GM18519 (cell line): Measurements from ENCODE around the gene DENND2D.

Source experiments
- ATAC-seq: cut with Tn5 transposase; IDR thresholded peaks from one replicate; pipeline ENCODE4 v1.9.1; 2021; ENCODE audit warnings: mild to moderate bottlenecking, moderate library complexity; ENCODE audit not compliant: unreplicated experiment, low FRiP score

DENND2D gene, protein sequence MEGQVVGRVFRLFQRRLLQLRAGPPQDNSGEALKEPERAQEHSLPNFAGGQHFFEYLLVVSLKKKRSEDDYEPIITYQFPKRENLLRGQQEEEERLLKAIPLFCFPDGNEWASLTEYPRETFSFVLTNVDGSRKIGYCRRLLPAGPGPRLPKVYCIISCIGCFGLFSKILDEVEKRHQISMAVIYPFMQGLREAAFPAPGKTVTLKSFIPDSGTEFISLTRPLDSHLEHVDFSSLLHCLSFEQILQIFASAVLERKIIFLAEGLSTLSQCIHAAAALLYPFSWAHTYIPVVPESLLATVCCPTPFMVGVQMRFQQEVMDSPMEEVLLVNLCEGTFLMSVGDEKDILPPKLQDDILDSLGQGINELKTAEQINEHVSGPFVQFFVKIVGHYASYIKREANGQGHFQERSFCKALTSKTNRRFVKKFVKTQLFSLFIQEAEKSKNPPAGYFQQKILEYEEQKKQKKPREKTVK

DNA sequence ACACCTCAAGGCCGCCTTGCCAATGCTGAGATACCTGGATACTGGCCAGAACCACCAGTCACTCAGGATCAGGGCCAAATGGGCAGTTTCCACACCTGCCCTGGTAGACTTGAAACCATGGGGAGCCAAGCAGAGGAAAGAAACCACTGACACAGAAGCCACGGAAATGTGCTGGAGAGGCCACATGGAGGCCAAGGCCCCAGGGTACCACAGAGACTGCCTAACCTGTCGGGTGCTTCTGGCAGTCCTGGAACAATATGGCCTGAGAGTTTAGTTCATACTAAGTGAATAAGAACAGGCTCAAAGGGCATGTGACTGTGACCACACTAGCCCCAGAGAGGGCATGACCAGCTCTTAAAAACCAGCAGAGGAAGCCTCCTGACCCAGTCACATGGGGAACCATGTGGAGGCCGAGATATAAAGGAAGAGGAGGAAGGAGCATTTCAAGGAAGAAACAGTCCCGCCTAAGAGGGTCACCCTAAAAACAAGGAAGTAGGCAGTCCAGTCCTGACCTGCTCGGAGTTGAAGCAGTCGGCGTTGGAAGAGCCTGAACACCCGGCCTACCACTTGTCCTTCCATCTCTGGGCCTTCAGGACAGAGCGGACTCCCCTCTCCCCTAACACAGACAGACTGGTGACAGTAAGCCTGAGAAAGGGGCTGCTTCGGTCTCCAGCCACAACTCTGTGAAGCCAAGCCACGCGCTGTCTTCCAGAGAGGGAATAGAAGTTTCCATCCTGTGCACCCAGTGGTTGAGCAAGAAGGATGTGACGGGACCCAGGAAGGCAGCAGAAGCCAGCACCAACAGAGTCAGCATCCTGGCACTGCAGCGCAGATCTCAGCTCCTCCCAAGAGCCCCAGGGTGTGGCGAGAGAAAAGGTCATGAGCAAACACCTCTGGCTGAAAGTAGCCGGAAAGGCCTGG is at the start of gene DENND2D:
Gene DENND2D, minus strand, starts transcription at position 766 of the 921 bp plus-strand sequence. Its CDS starts 187 bp downstream, at position 579.
- ATAC-seq: no peak

DNA sequence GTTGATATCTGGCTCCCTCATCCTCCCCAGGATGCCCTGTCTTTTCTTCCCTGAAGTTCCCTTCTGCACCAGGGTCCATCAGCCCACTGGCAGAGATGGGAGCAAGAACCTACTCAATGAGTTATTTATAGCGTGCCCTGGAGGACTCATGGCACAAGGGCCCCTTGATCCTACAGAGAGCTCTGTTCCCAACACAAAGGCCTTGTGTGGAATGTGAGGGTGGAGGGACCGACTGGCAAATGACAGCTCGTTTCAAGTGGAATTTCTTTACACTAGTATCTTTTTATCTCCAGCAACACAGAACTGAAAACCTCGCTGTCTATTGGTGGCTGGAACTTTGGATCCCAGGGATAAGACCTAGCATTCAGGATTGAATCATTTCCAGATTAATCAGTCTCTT is 49.5 kb upstream of the DENND2D start:
- ATAC-seq: no peak

DNA sequence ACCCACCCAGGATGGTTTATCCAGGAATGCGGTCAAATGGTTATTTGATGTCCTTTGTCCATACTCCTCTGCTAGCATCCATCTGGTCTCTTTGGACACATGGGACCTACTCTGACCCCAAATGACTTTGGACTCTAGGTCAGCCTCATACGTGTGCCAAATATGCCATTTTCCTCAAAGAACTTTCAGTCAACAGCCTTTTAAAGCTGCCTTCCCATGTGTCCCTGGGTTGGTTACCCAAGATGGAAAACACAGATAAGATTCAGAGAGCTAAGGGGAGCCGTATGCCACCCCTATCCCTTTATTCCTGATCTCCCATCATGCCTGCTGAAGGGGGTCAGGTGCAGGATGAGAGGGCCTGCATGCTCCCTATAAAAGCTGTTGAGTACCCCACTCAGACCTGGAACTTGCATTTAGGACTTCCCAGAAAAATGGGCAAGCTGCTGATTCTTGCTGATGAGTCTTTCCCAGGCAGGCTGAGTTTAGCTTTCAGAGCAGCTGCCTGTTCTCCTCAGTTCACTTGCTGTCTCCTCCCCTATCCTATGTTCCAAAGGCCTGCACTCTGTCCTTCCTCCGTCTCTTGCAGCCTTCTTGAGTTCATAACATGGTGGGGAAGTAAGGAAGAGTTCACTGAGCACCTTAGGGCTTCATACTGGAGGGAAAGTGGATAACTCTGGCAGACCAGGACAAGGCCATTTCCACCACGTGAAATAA is 46.8 kb upstream of the DENND2D start:
- no peak for ATAC-seq

DNA sequence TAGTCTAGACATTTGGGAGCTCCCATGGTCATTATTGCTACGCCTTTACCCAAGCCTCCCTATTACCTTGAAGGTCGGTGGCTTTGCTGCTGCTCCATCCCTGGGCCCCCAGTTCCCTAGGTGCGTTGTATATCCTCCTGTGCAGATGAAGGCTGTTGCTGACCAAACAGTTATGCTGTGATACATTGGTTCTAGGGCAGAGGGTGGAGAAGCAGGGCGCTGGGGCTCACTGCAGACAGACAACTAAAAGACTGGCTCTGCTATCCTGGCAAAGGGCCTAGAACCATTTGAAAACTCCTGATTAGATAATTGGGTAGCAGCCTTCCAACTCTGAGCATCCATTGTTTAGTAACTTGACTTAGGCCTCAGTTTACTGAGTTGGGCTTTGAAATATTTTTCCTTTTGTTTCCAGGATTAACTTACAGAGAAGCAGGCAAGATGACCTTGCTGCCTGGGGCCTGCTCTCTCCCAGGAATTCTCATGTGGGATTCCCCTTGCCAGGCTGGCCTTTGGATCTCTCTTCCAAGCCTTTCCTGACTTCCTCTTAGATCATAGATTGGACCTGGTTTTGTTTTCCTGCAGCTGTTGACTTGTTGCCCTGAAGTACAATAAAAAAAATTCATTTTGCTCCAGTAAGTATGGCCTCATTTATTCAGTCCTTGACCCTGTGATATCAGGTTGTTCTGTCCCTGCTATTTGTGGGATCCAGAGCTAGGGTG is 42.5 kb upstream of the DENND2D start:
- no peak for ATAC-seq

DNA sequence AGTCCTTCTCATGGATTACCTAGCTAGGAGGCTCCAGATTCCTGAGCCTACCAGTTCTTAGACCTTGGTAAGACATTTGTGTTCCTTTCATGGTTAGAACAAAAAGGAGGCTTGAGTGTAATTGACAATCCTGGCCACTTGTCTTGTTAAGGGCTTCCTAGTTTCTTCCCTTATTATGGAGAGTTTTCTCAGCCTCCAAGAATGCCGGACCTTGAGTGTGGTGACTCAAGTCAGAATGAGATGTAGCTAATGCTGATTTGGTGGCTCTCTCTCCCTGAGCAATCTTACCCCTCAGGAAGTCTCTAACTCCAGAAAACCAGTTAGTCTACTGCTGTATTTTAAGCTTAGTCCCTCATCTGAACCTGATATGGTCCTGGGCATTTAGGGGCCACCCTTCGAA is 41.4 kb upstream of the DENND2D start:
- ATAC-seq: no peak

DNA sequence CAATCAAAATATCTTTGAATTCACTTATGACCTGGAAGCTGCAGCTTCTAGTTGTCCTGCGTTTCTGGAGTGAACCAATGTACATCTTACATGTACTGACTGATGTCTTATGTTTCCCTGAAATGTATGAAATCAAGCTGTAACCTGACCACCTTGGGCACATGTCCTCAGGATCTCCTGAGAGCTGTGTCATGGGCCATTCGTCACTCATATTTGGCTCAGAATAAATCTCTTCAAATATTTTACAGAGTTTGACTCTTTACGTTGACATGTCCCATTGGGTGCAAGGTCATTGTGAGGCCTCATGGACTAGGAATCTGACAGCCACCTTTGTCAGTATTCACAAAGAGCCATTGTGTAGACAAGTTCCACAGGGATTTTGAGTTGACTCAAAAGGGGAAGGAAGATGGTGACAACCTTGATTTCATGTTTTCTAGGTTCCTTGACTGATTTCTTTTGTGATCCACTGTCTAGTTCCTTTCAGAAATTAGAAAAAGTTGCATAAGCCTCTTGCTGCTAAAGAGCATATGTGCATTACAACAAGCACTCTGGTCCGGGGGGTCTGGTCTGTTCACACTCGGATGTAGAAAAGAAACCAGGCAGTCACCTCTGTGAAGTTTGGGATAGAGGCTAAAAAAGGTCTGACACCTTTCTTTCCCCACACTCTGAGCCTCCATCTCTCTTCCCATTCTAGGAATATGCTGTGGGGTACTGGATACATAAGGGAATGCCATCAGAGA is 37.8 kb upstream of the DENND2D start:
- no peak for ATAC-seq

DNA sequence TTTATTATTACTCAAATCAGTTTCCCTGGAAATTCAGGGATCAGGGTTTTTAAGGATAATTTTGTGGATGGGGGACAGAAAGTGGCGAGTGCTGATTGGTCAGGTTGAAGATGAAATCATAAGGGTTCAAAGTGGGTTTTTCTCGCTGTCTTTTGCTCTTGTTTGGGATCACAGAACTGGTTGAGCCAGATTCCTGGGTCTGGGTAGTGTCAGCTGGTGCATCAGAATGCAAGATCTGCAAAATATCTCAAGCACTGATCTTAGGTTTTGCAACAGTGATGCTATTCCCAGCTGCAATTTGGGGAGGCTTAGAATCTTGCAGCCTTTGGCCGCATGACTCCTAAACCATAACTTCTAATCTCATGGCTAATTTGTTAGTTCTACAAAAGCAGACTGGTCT is 36.4 kb upstream of the DENND2D start:
- no peak for ATAC-seq

DNA sequence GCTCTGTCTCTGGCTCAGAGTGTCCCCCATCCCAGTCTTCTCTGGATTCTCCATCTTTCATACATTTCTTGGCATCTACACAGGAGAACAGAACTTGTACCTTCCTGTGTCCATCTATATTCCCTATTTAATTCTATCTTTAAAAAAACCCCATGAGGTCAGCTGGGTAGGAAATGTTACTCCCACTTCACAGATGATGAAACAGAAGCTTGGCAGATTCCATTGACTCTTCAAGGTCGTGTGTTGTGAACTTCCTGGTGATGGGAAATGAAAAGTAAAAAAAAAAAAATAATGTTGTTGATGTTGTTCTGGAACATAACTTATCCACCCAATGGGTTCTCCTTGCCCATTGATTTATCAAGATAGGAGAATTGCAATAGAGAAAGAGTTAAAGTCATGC is 35.9 kb upstream of the DENND2D start:
- no peak for ATAC-seq

DNA sequence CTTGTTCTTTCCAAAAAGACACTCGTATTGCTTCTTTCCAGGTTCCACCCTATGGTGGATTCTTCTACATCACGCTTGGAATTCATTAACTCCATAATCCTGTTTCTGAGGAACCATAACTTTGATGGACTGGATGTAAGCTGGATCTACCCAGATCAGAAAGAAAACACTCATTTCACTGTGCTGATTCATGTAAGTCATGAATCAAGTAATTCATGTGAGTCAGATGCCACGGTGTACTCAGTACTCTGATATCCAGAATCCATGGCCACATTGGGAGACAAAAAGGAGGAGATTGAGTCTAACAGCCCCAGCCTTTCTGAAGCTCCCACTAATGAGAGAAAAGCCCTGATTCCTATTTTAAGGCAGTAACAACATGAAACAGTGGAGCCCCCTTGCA is 34.4 kb upstream of the DENND2D start:
- no peak for ATAC-seq

DNA sequence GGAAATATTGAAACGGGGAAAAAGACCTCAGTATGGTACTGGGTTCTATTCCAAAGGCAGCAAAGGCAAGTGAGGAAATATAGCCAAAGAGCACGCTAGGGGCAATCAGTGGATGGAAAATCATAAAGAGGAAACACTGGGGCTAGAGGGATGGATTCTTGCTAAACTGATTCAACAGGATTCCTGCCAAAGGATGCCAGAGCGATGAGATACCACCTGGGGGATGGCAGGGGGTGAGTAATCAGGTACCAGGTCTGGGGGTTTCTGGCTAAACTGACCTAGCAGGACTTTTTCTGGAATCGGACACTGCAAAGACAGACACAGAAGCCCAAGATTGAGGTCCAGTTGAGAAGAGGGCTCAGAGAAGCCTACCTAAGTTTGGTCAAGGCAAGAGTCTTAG is 33.8 kb upstream of the DENND2D start:
- no peak for ATAC-seq

DNA sequence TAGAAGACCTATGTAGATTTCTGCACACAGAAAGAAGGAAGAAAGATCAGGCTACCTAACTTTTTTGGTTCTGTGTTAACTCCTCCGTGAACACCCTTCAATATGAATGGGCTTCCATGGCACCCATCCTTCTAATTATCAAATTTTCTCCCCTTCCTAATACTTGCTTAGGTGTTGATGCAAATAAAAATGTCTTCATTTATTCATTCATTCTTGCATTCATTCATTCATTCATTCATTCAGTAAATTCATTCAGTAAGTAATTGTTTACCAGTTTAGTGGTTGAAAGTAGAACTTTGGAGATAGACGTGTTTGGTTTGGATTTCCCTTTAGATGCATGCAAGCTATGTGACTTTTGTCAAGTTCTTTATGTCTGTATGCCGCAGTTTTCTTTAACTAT is 31.7 kb upstream of the DENND2D start:
- no peak for ATAC-seq

DNA sequence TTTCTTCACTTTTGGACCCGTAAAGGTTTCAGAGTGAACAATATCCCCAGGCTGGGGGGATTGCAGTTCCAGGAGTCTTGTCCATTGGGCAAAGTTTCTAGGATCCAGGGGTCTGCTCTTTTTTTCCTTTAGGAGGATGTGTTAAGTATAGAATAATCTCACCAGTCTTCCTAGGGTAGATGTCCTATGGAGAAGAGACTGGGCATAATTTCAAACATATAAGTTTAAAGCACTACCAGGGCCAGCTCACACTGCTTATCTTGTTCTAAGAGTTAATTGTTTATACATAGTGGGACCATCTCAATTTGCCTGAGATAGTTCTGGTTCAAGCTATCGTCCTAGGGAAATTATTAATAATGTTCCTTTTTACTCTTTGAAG is 28.3 kb upstream of the DENND2D start:
- no peak for ATAC-seq

DNA sequence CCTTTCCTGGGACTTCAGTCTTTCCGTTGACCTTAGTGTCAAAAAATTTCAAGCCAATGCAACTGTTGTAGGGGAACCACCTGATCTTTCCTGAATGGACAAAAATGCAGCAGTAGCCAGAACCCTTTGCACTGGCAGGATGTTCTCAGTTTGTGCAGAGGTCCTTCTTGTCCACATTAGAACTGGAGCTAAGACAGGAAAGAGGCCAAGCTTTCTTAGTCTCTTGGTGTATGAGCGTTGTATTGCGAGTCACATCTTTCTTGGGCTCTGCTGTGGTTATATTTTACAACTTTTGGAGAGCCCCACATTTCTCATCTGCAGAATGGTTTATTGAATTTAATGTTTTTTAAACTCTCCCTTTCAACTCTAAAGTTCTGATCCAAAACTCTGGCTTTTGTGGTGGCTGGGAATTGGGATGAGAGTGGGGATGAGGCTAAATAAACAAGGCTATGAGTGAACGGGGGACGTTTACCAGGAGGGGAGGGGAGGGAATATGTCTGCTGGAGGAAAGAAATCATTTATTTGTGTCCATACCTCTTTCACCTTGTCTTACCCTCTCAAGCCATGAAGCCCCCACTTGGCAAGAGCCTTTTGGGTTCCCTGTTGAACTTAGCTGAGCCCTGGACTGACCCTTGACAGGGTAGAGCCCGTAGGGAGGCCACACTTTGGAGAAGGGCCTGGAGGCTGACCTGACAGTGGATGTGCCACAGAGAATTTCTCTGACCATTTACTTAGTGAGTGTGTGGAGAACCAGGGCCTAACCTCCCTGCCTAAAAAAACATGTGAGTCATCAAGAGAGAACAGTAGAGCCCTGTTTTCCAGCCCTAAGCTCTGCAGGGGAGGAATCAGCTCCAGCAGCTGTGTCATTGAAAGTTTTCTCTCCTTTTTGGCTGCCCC is 27.7 kb upstream of the DENND2D start:
- ATAC-seq: no peak

DNA sequence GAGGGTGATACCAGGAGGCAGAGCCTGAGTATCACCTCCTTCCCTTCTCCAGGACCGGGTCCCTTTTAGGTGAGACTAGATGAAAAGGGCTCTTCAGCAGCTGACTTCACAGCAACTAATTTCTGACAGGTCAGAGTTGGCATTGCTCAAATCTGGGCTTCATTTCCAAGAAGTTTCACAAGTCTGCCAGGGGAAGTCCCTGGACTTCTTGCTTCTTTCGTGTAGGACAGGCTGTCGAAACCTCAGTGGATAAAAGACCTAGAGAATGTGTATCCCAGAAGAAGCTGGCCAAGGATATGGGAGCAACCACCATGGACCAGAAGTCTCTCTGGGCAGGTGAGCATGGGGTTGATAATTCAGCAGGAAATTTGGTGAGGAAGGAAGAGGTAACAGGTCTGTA is 27.0 kb upstream of the DENND2D start, which contains the start of gene CHI3L2:
Gene CHI3L2, plus strand, starts transcription at position 280 of the 400 bp plus-strand sequence. Its CDS starts 17 bp downstream, at position 297.
- no peak for ATAC-seq

DNA sequence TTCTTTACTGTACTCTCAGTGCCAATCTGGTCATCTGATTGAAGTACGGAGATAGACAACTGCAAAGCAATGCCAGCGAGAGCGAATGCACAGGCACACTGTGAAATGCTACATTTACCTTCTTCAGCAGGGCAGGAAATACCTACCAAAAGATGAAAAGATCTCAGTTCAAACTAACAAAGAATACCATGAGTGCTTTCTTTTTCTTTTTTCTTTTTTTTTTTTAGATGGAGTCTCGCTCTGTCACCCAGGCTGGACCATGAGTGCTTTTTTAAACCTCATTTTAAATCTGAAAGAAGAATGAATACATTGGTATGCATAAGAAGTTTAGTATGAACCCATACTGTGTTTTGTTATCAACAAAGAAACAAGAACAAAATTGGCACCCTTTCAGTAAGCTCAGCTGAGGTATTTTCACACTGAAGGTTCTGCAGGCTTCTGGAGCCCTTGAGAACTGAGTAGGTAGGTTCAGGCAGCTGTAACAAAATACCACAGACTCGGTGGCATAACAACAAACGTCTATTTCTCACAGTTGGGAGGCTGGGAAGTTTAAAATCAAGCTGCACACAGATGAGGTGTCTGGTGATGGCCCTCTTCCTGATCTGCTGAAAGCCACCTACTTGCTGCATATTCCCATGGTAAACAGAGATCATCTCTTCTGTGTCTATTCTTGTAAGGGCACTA is 25.4 kb upstream of the DENND2D start:
- no peak for ATAC-seq

DNA sequence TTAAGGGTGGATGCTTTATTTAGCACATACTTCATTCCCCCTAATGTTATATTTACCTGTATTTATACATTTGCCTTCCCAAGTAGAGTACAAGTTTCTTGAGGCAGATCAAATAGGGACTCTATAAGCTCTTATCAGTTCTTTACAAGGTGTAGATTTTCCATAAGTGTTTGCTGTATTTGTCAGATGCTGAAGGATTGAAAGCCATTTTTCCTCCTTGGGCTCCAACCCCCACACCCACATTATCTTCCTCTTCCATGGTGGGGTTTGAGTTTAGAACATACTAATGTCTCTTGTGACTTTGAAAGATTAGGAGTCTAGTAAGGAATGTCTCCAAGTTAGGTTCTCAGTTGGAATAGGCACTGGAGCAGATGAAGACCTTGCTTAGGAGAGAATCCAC is 24.6 kb upstream of the DENND2D start:
- no peak for ATAC-seq

DNA sequence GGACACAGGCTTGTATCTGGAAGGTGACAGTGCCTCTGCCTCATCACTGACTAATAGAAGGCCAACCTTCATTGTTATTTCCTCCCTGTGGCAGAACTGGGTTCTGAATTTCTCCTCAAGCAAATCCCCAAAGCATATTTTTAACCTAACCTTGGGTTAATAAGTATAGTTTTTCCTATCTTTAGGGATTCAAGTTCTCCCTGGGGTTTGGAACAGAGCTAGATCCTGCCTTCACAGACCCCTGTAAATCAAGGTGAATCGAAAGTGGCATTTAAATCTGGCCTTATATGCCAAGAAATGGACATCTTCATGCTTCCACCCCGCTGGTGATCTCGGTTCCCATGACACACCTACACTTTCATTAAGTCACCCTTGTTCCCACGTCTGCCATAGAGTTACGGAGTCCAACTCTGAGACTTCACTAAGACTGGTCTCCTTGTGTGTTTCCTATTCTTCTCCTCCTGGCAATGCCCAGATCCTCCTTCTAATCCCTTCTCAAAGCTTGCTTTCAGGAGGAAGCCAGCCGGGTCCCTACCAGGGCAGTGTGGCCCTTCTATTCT is 22.8 kb upstream of the DENND2D start:
- no peak for ATAC-seq
